SK-N-SH treated with all-trans-retinoic acid at 6 μM for 48 hours (cell line): ENCODE measurements around the gene DDX39A.
"Not testable (repeated sequence)": the region's sequence is repeated elsewhere in the genome, so short reads cannot be mapped to it uniquely, and the experiment has no call there.

ENCODE experiments used
- ARNTL ChIP-seq: fragments of 450-650 bp; formaldehyde crosslinking; IDR thresholded peaks from 2 replicates; pipeline ENCODE4 v1.5.0; 2020; ENCODE audit warnings: low read depth, mild to moderate bottlenecking, moderate library complexity, borderline replicate concordance
- CSDC2 ChIP-seq: fragments of 250-450 bp; sonication (Bioruptor Pico); IDR thresholded peaks from 2 replicates; pipeline ENCODE4 v1.5.0; 2020; ENCODE audit warnings: mild to moderate bottlenecking, moderate library complexity
- ZNF565 ChIP-seq: fragments of 450-650 bp; formaldehyde crosslinking; conservative IDR thresholded peaks from 2 replicates; pipeline ENCODE4 v1.5.0; 2020; ENCODE audit warnings: low read depth, mild to moderate bottlenecking, moderate library complexity

- not testable (repeated sequence) for TF ChIP-seq ARNTL (CRISPR knock-in tag); ZNF565; CSDC2
These were observed 46.6 kb downstream of the DDX39A start for GRCh38 chr19:14372384-14373077.
